ACC112 (cell line): ENCODE measurements around the gene CEP290.

Experiments
- H2AFZ ChIP-seq: fragments of 200-600 bp; sonication (generic); one replicate; pipeline ENCODE4 v1.6.0; 2017; ENCODE audit warnings: antibody characterized with exemption, low read length; ENCODE audit not compliant: unreplicated experiment
- H3K27ac ChIP-seq: fragments of 200-600 bp; sonication (generic); 2 replicates; pipeline ENCODE4 v1.5.1; 2014; ENCODE audit warnings: low read depth, mild to moderate bottlenecking, antibody characterized with exemption, low read length, moderate library complexity
- H3K27me3 ChIP-seq: fragments of 200-600 bp; sonication (generic); 2 replicates; pipeline ENCODE4 v1.6.1; 2014; ENCODE audit warnings: mild to moderate bottlenecking, antibody characterized with exemption, low read length, moderate library complexity, mixed read lengths; ENCODE audit not compliant: insufficient read depth
- H3K36me3 ChIP-seq: fragments of 200-600 bp; sonication (generic); 2 replicates; pipeline ENCODE4 v1.6.1; 2016; ENCODE audit warnings: mild to moderate bottlenecking, antibody characterized with exemption, low read length, moderate library complexity, mixed read lengths; ENCODE audit not compliant: insufficient read depth
- H3K4me1 ChIP-seq: fragments of 200-600 bp; sonication (generic); one replicate; pipeline ENCODE4 v1.6.1; 2016; ENCODE audit warnings: low read length, mixed read lengths; ENCODE audit not compliant: insufficient read depth, unreplicated experiment, control insufficient read depth
- H3K4me3 ChIP-seq: fragments of 200-600 bp; sonication (generic); 2 replicates; pipeline ENCODE4 v1.5.1; 2014; ENCODE audit warnings: mild to moderate bottlenecking, low read depth, low read length
- H3K79me2 ChIP-seq: fragments of 200-600 bp; sonication (generic); one replicate; pipeline ENCODE4 v1.6.0; 2016; ENCODE audit warnings: low read length; ENCODE audit not compliant: control insufficient read depth, unreplicated experiment, insufficient read depth

The CEP290 gene

GRCh38 chr12:88015825-88016224 lies 126.1 kb downstream of the CEP290 start:
- no peaks in the 10 kb centered on the region; the same call in 1 of the 2 replicates for H3K36me3 ChIP-seq
- H3K27me3 ChIP-seq, result no peaks in the 10 kb centered on the region
- no peak overlapping the region for H3K27ac ChIP-seq
- H3K4me3 ChIP-seq, result no peak overlapping the region
- no peaks in the 10 kb centered on the region for H3K4me1 ChIP-seq
- no peak overlapping the region for H2AFZ ChIP-seq
- no peaks in the 10 kb centered on the region for H3K79me2 ChIP-seq

GRCh38 chr12:88011755-88012154 lies 130.1 kb downstream of the CEP290 start:
- Histone ChIP-seq H3K4me3 (no peak overlapping the region), H3K27me3 (no peaks in the 10 kb centered on the region)

DNA sequence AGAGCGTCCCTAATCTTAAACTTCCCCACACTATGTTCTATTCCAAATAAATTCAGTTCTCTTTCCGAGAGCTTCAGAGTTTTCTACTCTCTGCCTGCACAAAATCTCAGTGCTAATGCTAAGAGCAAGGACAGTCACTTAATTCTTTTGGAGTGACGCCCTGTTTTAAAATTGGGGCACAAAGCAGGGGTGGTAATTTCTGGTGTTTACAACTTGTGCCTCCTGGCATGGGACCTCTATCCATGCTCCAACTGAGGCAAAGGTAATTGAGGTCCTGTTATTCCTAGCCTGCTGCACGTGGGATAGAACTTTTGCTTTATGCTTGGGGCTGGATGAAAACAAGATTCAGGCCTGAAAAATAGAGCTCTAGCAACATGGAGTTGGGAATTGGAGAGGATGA lies 135.5 kb downstream of the CEP290 start:
- Histone ChIP-seq H3K79me2 (no peaks in the 10 kb centered on the region), H3K4me3 (no peak overlapping the region), H3K27ac (no peak overlapping the region), H3K4me1 (no peaks in the 10 kb centered on the region), H3K27me3 (no peaks in the 10 kb centered on the region), H3K36me3 (no peaks in the 10 kb centered on the region), H2AFZ (no peak overlapping the region)

More at GRCh38 chr12:88011755-88012154, 130.1 kb downstream of the CEP290 start:
- H2AFZ ChIP-seq, result no peak overlapping the region
- H3K36me3 ChIP-seq, result no peaks in the 10 kb centered on the region
- no peaks in the 10 kb centered on the region for H3K4me1 ChIP-seq
- no peaks in the 10 kb centered on the region for H3K79me2 ChIP-seq
- H3K27ac ChIP-seq, result no peak overlapping the region

- Histone ChIP-seq H3K27me3 (no peaks in the 10 kb centered on the region), H3K4me3 (no peak overlapping the region), H3K36me3 (no peaks in the 10 kb centered on the region), H2AFZ (no peak overlapping the region), H3K79me2 (no peaks in the 10 kb centered on the region), H3K4me1 (no peaks in the 10 kb centered on the region), H3K27ac (no peak overlapping the region)
These were observed 140.6 kb downstream of the CEP290 start for GRCh38 chr12:88001327-88001726.
